T1000 (cell line): ENCODE results near the gene EVC2.
A peak's percentile ranks its signal among the peaks of the same experiment; 100 is the strongest.

Source experiments
- DNase-seq: peaks from one replicate; lab custom pipeline; 2025; ENCODE audit warnings: mixed read lengths; lab: John Stamatoyannopoulos, UW

Gene EVC2

GRCh38 chr4:5713861-5714260 is 5.5 kb upstream of the EVC2 start:
- DNase-seq, result no peak

GRCh38 chr4:5712931-5713330 is 4.6 kb upstream of the EVC2 start:
- no peak for DNase-seq

GRCh38 chr4:5712517-5712916 is 4.2 kb upstream of the EVC2 start:
- DNase-seq, result peak; percentile 38

- no peak for DNase-seq
Observed at GRCh38 chr4:5711479-5712184, 3.3 kb upstream of the EVC2 start.

GRCh38 chr4:5710961-5711478 is 2.7 kb upstream of the EVC2 start, which contains the start of gene EVC:
EVC (plus strand) TSS chr4:5711201; CDS start chr4:5711381, 180 bp downstream.
- DNase-seq, result no peak

- DNase-seq, result no peak
Observed at GRCh38 chr4:5710065-5710960, 2.0 kb upstream of the EVC2 start.

GRCh38 chr4:5709207-5709575 is 832 bp upstream of the EVC2 start:
- DNase-seq, result no peak

GRCh38 chr4:5707778-5708448 is 446 bp downstream of the EVC2 start:
- no peak for DNase-seq

- DNase-seq, result no peak
Observed at GRCh38 chr4:5707366-5707765, 993 bp downstream of the EVC2 start.

- DNase-seq, result no peak
Observed at GRCh38 chr4:5706486-5707290, 1.7 kb downstream of the EVC2 start.

GRCh38 chr4:5705647-5706320 is 2.6 kb downstream of the EVC2 start:
- DNase-seq, result no peak

- no peak for DNase-seq
Observed at GRCh38 chr4:5704276-5704675, 4.1 kb downstream of the EVC2 start.

GRCh38 chr4:5703831-5704230 is 4.5 kb downstream of the EVC2 start:
- DNase-seq, result no peak

GRCh38 chr4:5701971-5702370 is 6.4 kb downstream of the EVC2 start:
- no peak for DNase-seq

GRCh38 chr4:5700459-5700858 is 7.9 kb downstream of the EVC2 start:
- no peak for DNase-seq

- DNase-seq, result no peak
Observed at GRCh38 chr4:5696341-5696740, 12.0 kb downstream of the EVC2 start.

GRCh38 chr4:5693871-5694270 is 14.5 kb downstream of the EVC2 start:
- DNase-seq, result no peak

- no peak for DNase-seq
Observed at GRCh38 chr4:5691491-5692132, 16.7 kb downstream of the EVC2 start.

GRCh38 chr4:5689065-5689464 is 19.3 kb downstream of the EVC2 start:
- no peak for DNase-seq

- no peak for DNase-seq
Observed at GRCh38 chr4:5686338-5686737, 22.0 kb downstream of the EVC2 start.

- no peak for DNase-seq
Observed at GRCh38 chr4:5685296-5685695, 23.1 kb downstream of the EVC2 start.
